ENCODE data around the gene COASY.
"Not testable (repeated sequence)": the region's sequence is repeated elsewhere in the genome, so short reads cannot be mapped to it uniquely, and the experiment has no call there.

Gene COASY

DNA sequence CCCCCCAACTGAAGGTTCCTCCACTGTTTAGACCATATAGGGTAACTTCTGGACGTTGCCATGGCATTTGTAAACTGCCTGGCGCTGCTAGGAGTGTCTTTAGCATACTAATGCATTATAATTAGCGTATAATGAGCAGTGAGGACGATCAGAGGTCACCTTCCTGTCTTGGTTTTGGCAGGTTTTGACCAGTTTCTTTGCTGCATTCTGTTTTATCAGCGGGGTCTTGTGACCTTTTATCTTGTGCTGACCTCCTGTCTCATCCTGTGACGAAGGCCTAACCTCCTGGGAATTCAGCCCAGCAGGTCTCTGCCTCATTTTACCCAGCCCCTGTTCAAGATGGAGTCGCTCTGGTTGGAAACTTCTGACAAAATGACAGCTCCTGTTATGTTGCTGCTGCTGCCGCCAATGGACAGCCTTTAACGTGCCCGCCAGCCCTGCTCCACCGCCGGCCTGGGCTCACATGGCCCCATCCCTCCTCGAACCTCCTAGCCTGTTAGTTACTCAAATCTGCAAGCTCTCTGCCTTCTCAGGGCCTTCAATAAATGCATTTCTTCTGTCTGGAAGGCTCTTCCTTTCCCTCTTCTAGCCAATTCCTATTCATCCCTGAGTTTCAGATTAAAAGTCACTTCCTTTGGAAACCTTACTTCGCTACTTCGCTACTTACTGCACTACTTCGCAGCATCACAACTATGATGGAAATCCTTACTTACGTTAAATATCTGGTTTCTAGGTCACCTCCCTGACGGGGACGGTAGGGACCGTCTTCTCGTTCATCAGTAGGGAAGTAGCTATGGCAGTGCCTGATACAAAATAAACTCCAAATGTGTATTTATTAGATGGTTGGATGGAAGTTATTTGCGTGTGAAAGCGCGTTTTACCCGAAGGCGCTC lies 26.5 kb upstream of the COASY start:
- no peak for DNase-seq

DNA sequence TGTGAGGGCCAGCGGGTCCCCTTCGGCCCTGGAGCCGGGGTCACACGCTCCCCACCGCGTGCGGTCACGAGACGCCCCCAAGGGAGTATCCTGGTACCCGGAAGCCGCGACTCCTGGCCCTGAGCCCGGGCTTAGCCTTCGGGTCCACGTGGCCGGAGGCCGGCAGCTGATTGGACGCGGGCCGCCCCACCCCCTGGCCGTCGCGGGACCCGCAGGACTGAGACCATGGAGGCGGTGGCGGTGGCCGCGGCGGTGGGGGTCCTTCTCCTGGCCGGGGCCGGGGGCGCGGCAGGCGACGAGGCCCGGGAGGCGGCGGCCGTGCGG lies 25.9 kb upstream of the COASY start, which contains the start of gene NAGLU:
TSS of gene NAGLU (plus strand) at position 194 of the 324 bp plus-strand sequence. CDS start at position 226, 32 bp downstream.
- DNase-seq = peak; percentile 87 to 92

DNA sequence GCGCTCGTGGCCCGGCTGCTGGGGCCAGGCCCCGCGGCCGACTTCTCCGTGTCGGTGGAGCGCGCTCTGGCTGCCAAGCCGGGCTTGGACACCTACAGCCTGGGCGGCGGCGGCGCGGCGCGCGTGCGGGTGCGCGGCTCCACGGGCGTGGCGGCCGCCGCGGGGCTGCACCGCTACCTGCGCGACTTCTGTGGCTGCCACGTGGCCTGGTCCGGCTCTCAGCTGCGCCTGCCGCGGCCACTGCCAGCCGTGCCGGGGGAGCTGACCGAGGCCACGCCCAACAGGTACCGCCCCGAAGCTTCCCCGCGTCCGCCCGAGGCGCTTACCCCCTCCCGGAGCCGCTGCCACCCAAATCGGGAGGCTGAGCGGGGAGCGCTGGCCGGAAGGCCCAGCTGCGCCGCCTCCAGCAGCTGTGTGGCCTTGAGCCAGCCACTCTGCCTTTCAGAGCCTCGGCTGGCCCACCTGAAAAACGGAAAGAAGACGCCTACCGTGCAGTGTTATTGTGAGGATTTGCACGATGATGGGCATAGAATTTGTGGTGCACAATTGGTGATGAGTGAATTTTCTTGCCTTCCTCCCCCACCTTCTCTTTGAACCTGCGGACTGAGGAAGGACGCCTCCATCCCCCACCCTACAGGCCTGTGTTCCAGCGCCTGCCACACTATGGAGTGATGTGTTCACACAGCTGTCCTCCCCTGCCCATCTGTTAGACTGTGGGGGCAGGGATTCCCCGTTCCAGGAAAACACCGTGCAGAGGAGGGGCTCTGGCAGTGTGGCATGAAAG lies 25.4 kb upstream of the COASY start:
- DNase-seq = peak; percentile 46 to 48

DNA sequence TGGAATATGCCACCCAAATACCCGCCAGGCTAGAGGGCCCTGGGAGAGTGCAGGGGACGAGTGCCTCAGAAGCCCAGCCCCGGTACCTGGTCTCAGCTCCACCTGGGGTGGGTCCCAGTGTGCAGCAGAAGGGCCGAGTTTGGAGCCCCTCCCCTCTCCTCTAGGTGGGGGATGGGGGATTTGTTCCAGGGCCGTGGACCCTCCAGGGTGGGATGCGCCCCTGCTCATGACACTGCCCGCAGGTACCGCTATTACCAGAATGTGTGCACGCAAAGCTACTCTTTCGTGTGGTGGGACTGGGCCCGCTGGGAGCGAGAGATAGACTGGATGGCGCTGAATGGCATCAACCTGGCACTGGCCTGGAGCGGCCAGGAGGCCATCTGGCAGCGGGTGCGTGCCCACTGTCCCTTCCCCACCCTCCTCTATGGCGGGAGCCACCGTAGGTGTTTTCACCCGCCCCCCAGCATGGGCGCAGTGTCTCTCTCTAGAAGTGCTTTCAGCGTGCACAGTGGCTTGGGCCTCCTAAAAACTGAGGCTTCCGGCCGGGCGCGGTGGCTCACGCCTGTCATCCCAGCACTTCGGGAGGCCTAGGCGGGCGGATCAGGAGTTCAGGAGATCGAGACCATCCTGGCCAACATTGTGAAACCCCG lies 24.7 kb upstream of the COASY start:
- DNase-seq = no peak

DNA sequence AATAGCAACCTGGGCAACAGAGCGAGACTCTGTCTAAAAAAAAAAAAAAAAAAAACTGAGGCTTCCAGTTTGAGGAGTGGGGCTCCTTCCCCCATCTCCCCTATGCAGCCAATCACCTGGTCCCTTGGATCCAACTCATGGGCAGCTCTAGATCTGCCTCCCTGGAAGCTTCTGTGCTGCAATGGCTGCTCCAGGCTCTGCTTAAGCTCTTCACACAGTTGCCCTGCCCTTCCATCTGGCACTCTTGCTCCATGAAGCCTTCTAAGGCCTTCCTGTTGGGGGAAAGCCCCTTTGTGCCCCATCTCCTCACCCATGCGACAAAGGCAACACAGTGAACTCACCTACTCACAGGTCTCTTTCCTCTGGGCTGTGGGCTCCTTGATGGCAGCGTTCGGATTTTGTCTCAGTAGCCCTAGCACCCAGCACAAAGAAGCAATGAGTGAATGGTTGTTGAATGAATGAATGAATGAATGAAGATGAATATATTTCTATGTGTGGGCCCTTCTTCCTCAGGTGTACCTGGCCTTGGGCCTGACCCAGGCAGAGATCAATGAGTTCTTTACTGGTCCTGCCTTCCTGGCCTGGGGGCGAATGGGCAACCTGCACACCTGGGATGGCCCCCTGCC lies 24.0 kb upstream of the COASY start:
- no peak for DNase-seq

DNA sequence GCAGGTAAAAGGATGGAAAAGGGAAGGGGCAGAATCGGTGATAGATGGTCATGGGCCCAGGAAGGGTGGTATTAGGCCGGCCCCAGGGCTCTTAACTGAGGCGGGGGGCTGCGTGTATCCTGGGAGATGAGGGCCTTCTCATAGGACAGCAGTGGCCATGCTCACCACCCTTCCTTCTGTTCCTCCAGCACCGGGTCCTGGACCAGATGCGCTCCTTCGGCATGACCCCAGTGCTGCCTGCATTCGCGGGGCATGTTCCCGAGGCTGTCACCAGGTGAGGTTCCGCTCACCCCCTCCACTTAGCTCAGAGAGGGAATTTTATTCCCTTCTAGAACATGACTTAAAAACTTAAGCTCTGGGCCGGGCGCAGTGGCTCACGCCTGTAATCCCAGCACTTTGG lies 23.5 kb upstream of the COASY start:
- DNase-seq = no peak

DNA sequence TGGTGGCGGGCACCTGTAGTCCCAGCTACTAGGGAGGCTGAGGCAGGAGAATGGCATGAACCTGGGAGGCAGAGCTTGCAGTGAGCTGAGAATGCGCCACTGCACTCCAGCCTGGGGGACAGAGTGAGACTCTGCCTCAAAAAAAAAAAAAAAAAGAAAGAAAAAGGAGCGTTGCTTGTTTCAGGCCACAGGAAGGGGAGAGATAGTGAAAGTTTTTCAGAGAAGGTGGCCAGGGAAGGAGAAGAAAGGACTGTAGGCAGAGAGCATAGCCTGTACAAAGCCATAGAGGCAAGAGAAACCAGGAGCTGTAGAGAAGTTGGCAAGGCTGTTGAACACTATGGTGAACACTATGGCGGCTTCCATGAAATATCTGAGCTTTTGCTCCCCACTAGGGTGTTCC lies 21.4 kb upstream of the COASY start:
- DNase-seq = not testable (repeated sequence)

DNA sequence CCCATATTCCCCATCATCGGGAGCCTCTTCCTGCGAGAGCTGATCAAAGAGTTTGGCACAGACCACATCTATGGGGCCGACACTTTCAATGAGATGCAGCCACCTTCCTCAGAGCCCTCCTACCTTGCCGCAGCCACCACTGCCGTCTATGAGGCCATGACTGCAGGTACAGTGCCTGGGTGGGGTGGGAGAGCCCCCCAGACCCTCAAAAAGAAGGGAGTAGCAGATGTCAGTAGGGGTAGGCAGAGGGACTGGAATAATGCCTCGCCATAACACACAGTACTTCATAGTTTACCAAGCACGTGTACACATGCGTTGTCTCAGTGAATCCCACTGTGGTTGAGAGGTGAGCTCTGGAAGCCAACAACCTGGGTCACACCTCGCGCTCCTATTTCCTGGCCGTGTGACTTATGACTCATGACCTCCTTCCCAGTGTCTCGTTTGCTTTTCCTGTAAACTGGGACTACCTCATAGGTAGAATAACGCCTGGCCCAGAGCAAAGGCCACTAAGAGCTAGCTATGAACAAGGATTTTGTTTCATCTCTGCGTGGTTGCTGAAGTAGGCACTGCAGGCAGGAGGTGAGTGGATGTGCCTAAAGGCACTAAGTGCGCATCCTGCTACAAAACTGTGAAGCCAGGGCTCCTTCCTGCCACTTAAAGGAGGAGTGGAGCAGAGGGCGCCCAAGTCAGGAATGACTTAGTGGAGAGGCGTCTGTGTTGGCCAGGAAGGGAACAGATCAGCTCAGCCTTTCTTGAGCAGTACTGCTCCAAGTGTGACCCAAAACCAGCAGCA lies 20.7 kb upstream of the COASY start:
- no peak for DNase-seq

DNA sequence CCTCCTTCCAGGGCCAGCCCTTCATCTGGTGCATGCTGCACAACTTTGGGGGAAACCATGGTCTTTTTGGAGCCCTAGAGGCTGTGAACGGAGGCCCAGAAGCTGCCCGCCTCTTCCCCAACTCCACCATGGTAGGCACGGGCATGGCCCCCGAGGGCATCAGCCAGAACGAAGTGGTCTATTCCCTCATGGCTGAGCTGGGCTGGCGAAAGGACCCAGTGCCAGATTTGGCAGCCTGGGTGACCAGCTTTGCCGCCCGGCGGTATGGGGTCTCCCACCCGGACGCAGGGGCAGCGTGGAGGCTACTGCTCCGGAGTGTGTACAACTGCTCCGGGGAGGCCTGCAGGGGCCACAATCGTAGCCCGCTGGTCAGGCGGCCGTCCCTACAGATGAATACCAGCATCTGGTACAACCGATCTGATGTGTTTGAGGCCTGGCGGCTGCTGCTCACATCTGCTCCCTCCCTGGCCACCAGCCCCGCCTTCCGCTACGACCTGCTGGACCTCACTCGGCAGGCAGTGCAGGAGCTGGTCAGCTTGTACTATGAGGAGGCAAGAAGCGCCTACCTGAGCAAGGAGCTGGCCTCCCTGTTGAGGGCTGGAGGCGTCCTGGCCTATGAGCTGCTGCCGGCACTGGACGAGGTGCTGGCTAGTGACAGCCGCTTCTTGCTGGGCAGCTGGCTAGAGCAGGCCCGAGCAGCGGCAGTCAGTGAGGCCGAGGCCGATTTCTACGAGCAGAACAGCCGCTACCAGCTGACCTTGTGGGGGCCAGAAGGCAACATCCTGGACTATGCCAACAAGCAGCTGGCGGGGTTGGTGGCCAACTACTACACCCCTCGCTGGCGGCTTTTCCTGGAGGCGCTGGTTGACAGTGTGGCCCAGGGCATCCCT lies 18.5 kb upstream of the COASY start:
- DNase-seq = no peak

DNA sequence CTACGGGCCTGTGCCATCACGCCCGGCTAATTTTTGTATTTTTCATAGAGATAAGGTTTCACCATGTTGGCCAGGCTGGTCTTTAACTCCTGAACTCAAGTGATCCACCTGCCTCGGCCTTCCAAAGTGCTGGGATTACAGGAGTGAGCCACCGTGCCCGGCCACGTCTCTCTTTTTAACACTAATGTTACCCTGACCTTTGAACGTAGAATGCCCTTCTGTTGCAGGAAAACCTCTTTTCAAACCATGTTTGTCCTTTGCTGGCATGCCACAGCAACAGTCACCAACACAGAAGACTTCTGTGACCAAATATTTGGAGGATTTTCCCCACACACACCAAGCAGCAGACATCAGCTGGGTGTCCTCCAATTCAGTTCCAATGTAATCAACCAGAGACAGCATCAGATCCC lies 17.1 kb upstream of the COASY start:
- DNase-seq = no peak

DNA sequence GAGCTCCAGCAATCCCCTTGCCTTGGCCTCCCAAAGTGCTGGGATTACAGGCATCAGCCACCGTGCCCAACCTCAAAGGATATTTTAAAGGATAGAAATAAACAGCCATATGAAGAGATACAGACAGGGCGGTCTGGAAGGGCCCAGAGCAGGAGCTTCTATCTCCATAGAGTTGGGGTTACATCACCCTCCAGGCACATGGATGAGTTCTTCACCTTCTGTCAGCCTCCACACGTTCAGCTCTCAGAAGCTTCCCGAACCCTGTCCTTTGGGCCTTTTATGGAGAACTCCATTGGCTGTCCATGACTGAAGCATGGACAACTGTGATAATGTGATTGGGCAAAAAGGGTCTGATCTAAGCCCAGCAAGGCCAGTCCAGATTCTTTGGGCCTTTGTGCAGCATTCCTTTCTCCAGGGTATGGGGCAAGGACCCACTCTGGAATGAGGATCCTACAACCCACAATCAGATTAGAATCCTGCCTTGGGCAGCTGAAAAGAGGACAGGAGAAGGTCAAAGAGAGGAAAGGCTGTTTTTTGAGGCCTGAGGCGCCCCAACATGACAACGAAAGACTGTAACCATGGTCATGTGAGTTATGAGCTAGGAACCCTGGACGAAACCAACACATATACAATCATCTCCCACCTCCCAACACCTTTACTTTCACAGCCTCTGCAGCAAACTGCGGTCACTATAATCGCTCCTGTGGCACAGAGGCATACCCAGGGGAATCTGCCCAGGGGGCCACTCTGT lies 16.0 kb upstream of the COASY start:
- not testable (repeated sequence) for DNase-seq

DNA sequence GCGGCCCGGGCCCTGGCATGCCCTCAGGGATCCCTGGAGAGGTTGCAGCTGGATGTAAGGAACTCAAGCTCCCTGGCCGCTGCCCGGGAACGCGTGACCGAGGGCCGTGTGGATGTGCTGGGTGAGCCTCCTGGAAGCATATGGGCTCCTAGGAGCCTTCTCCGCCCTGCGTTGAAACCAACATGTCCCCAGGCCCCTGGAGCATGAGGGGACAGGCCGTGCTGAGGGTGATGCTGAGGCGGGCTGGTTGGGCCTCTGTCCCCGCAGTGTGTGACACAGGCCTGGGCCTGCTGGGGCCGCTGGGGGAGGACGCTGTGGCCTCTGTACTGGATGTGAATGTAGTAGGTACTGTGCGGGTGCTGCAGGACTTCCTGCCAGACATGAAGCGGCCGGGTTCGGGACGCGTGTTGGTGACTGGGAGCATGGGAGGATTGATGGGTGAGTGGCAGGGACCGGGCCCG lies 14.9 kb upstream of the COASY start:
- no peak for DNase-seq

DNA sequence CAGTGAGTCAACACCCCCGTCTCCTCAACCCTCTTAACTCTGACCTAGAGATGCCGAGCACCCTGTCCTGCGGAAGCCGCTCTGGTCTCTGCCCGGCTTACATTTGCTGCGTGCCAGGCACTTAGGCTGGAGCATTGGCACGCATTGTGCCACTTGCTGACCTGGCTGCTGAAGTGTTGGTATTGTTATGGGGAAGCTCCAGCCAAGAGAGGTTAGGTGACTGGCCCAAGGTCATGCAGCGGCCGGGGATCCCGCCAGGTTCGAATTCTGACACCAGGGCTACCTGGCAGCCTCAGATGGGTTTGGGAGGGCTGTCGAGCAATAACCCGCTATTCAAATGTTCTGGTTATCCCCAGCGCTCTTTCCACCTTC lies 14.3 kb upstream of the COASY start:
- DNase-seq = no peak

DNA sequence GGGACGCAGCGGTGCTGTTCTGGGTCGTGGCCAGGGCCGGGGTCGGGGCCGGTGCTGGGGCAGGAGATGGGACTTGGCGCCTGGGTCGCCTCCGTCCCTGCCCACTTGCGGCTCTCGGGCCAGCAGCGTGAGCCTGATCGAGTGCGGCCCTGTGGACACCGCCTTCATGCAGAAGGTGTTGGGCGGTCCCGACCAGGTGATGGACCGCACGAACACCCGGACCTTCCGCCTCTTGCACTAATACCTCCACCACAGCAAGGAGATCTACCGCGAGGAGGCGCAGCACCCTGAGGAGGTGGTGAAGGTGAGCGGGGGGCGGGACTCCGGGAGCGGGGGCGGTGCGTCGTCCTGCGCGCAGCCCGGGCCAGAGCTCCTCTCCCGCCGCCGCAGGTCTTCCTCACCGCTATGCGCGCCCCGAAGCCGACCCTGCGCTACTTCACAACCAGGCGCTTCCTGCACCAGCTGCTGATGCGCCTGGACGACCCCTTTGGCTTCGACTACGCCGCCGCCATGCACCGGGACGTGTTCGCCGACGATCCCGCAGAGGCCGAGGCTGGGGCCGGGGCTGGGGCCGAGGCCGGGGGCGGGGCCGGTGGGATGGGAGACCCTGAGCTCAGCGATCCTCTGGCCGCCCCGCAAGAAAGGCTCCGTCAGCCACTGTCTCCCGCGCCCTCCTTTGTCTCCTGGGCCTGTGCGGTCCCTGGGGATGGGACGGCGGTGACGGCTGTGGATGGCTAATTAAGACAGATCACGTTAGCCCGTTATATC lies 13.7 kb upstream of the COASY start:
- DNase-seq = peak; percentile 81 to 82

DNA sequence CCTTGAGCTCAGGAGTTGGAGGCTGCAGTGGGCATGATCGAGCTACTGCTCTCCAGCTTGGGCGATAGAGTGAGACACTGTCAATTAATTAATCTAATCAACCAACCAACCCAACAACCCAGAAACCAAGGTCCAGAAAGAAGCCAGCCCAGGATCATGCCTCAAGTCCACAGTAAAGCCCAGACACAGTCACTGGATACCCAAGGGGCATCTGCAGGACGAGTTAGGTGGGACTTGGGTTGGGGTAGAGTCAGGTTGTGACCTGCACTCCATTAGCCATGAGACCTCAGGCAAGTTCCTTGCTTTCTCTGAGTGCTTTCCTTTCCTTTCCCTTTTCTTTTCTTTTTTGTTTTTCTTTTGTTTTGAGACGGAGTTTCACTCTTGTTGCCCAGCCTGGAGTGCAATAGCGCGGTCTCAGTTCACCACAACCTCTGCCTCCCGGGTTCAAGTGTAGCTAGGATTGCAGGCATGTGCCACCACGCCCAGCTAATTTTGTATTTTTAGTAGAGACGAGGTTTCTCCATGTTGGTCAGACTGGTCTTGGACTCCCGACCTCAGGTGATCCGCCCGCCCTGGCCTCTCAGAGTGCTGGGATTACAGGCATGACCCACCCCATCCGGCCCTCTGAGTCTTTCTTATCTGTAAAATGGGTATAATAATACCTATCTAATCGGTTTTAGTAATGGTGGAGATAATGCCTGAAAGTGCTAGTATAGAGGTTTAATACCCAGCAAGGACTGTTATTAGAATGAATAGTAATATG lies 12.8 kb upstream of the COASY start:
- no peak for DNase-seq

DNA sequence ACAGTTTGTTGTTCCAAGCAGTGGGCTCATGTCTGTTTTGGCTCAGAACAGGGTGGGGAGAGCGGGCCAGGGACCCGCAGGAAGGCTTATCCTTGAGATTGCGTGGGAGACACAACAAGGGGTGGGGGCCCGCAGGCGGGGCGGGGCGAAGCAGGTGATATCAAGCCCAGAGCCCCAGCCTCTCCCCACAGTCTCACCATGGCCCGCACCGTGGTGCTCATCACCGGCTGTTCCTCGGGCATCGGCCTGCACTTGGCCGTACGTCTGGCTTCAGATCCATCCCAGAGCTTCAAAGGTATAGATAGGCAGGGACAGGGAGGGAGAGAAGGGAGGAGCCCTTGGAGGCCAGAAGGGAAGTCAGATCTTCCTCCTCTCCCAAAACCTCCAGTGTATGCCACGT lies 9.2 kb upstream of the COASY start, which contains the start of gene HSD17B1:
TSS of gene HSD17B1 (plus strand) at position 188 of the 400 bp plus-strand sequence. CDS start at position 199, 11 bp downstream.
- DNase-seq = not testable (repeated sequence)

DNA sequence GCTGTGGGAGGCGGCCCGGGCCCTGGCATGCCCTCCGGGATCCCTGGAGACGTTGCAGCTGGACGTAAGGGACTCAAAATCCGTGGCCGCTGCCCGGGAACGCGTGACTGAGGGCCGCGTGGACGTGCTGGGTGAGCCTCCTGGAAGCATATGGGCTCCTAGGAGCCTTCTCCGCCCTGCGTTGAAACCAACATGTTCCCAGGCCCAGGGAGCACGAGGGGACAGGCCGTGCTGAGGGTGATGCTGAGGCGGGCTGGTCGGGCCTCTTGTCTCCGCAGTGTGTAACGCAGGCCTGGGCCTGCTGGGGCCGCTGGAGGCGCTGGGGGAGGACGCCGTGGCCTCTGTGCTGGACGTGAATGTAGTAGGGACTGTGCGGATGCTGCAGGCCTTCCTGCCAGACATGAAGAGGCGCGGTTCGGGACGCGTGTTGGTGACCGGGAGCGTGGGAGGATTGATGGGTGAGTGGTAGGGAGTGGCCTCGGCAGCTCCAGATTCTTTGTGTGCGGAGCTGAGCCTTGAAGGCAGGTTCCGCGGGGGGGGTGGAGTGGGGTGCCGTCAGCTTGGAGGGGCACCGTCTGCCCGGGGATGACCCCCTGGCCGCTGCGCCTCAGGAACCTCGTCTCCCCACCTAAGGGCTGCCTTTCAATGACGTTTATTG lies 8.7 kb upstream of the COASY start:
- no peak for DNase-seq

DNA sequence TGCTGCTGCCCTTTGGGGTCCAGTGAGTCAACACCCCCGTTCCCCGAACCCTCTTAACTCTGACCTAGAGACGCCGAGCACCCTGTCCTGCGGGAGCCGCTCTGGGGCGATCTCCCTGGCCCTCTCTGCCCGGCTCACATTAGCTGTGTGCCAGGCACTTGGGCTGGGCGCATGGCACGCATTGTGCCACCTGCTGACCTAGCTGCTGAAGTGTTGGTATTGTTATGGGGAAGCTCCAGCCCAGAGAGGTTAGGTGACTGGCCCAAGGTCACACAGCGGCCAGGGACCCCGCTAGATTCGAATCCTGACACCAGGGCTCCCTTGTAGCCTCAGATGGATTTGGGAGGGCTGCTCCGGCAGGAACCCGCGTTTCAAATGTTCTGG lies 8.1 kb upstream of the COASY start:
- no peak for DNase-seq
